Peyer's patch (tissue), 4 donors: ENCODE data around the gene PRPF31. TPM values are rescaled to one million over a fixed set of nuclear protein-coding genes. Genes with fewer than 3 reads are reported as not detected.

Source experiments
- DNase-seq, 3 donors: peaks; one replicate each; pipeline ENCODE4 v3.0.0-alpha.2; 2017 to 2019
- H3K27ac ChIP-seq, 4 donors: fragments of 200-600 bp; sonication (generic); one replicate each; pipeline ENCODE4 v1.5.1; 2016 to 2019
- H3K27me3 ChIP-seq, 2 donors: fragments of 200-600 bp; sonication (generic); one replicate each; pipeline ENCODE4 v1.5.1; 2019
- H3K36me3 ChIP-seq, 3 donors: fragments of 200-600 bp; sonication (generic); one replicate each; pipeline ENCODE4 v1.5.1; 2016 to 2019
- H3K4me1 ChIP-seq, 4 donors: fragments of 200-600 bp; sonication (generic); one replicate each; pipeline ENCODE4 v1.5.1; 2016 to 2019
- H3K4me3 ChIP-seq, 4 donors: fragments of 200-600 bp; sonication (generic); 1 replicate in 3 of 4; 2 replicates in 1 of 4; pipeline ENCODE4 v1.5.1; 2016 to 2019; ENCODE audit warnings: mild to moderate bottlenecking in 1 of 4
- H3K9me3 ChIP-seq, 4 donors: fragments of 200-600 bp; sonication (generic); one replicate each; pipeline ENCODE4 v1.5.1; 2016 to 2019; ENCODE audit warnings: mild to moderate bottlenecking in 1 of 4
- CTCF ChIP-seq, 6 experiments: fragments of 450-650 bp in 4 of 6; fragments of 200-600 bp in 2 of 6; sonication (generic) in 1 of 6; IDR thresholded peaks; one replicate each; pipeline ENCODE4 v1.5.1; 2017 to 2019; ENCODE audit warnings: antibody characterized with exemption in 6 of 6, mild to moderate bottlenecking in 3 of 6, moderate library complexity in 1 of 6
- POLR2A ChIP-seq, 2 donors: fragments of 450-650 bp; IDR thresholded peaks; one replicate each; pipeline ENCODE4 v1.5.1; 2017; ENCODE audit warnings: antibody characterized with exemption in 2 of 2, mild to moderate bottlenecking in 2 of 2, moderate library complexity in 2 of 2
- total RNA-seq, 4 donors: library from RNA; depleted of rRNA; stranded (reverse); fragments of >200 nt; gene quantifications; one replicate each; pipeline ENCODE4 v1.1.0, GENCODE V29; 2016

Gene PRPF31
- total RNA-seq, 4 donors from 2014 or later: 23.3 to 75.1 (median 41.4) TPM

DNA sequence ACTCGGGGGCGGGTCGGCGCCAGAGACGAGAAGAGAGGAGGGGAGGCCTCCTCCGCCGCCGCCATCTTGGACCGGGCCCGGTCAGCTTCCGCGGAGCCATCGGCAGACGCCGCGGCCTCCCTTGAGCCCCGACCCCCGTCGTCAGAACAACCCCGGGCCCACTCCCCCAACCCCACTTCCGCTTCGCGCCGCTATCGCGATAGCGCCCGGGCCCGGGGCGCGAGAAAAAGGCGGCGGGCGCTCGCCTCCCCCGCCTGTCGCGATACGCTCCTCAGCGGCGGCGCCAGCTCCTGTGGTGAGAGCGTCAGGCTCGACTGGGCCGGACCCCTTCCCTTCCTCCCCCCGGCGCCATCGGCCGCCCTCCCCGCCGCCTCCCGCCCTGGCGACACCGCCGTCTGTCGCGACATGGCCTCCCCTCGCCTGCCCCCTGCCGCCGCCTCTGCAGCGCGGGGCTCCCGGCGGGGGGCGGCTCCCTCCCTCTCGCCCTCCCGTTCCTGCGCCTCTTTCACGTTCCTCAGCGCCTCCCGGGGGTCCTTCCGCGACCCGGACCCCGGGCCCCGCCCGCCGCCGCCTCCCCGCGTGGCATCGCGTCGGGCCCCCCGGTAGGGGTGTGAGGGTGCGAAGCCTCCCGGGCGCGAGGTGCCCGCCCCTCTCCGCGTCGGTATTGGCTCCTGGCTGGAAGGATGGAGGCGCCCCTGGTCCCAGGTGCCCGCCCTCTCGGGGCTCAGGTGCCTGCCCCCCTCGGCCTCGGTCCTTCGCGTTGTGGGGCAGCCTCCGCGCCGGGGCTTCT lies 22.3 kb downstream of the PRPF31 start, which contains the start of gene CNOT3:
Gene CNOT3, plus strand, starts transcription at position 64 of the 790 bp plus-strand sequence. CDS start 5,217 bp downstream, outside the sequence.
- DNase-seq: no peak
- H3K4me1 ChIP-seq: peaks cover 0 to 43% (median 15%) of the 10 kb centered on the region in 4 donors

GRCh38 chr19:54138489-54139256 lies 23.1 kb downstream of the PRPF31 start:
- H3K9me3 ChIP-seq: no peaks in the 10 kb centered on the region
- TF ChIP-seq POLR2A (IDR thresholded peaks at IDR 0.05): no peak
- TF ChIP-seq CTCF (IDR thresholded peaks at IDR 0.05): no peak
- H3K27ac ChIP-seq: peak overlapping the region; percentile 91 to 98 (median 95)
- peak overlapping the region; percentile 82 to 100 (median 96) for H3K4me3 ChIP-seq
- no peak for DNase-seq
- H3K27me3 ChIP-seq: no peaks in the 10 kb centered on the region
- H3K36me3 ChIP-seq: peaks cover 0 to 33% (median 0%) of the 10 kb centered on the region in 3 donors
- H3K4me1 ChIP-seq: peaks cover 0 to 43% (median 15%) of the 10 kb centered on the region in 4 donors

More for the DNA sequence above, 22.3 kb downstream of the PRPF31 start, which contains the start of gene CNOT3:
- Histone ChIP-seq H3K4me3 (peak within 1 kb of the TSS; percentile 82 to 100 (median 96)), H3K27me3 (no peaks in the 10 kb centered on the region), H3K36me3 (peaks cover 0 to 25% (median 0%) of the 10 kb centered on the region in 3 donors), H3K9me3 (no peaks in the 10 kb centered on the region), H3K27ac (peak within 1 kb of the TSS; percentile 91 to 98 (median 95))
- TF ChIP-seq CTCF (IDR thresholded peaks at IDR 0.05) (no peak), POLR2A (IDR thresholded peaks at IDR 0.05) (peak; percentile 68 to 85)

DNA sequence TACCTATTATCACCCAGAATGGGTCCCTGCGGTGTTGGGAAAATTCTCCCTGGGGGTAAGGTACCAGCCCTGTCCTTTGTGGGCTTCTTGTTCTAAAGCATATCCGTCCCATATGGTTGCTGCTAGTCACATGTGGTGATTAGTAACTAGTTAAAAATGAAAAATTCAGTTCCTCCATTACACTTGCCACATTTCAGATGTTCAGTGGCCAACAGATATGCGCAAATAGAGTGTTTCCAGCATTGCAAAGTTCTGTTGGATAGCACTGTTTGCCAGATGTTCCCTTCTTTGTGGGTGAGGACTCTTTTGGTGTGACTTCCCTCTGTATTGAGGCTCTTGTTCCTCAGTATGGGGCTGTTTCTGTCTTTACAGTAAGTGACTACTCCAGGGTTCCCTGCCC lies 25.8 kb downstream of the PRPF31 start:
- TF ChIP-seq POLR2A (IDR thresholded peaks at IDR 0.05): no peak
- TF ChIP-seq CTCF (IDR thresholded peaks at IDR 0.05): no peak
- no peak for DNase-seq
- Histone ChIP-seq H3K4me3 (no peak overlapping the region), H3K27me3 (no peaks in the 10 kb centered on the region), H3K9me3 (no peaks in the 10 kb centered on the region), H3K4me1 (peaks cover 0 to 35% (median 9%) of the 10 kb centered on the region in 4 donors), H3K27ac (no peak overlapping the region), H3K36me3 (peaks cover 0 to 60% (median 0%) of the 10 kb centered on the region in 3 donors)

DNA sequence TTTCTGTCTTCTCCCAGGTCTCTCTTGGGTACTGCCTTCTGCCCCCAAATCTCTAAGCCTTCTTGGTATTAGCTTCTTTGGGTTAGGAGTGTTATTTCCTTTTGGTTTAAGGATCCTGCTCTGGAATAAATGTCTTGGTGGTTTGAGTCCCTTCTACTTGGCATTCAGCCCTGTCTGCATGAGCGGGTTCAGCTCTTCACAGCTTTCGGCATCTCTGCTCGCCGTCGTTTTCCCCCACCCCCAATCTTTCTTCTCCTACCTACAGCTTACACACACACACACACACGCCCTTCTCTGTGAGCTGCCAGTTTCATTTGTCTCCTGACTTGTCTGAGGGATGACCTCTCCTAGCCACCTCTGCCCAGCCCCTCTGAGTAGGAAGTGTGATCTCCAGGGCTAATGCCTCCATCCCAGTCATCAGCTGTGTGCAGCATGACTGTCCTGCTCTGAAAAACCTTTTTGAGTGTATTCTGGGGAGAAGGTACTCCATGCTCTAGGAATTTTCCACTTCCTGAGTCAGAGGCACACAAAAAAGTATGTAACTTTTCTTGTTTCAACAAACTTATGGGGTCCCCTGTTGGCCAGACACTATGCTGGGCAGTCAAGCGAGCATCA lies 26.7 kb downstream of the PRPF31 start:
- H3K36me3 ChIP-seq: peaks cover 0 to 69% (median 0%) of the 10 kb centered on the region in 3 donors
- TF ChIP-seq CTCF (IDR thresholded peaks at IDR 0.05): no peak
- no peak for TF ChIP-seq POLR2A (IDR thresholded peaks at IDR 0.05)

GRCh38 chr19:54145541-54146158 lies 30.1 kb downstream of the PRPF31 start:
- H3K36me3 ChIP-seq: peaks cover 0 to 94% (median 0%) of the 10 kb centered on the region in 3 donors
- no peaks in the 10 kb centered on the region for H3K27me3 ChIP-seq
- H3K27ac ChIP-seq: no peak overlapping the region
- H3K4me1 ChIP-seq: peaks cover 0 to 9% (median 0%) of the 10 kb centered on the region in 4 donors
- no peaks in the 10 kb centered on the region for H3K9me3 ChIP-seq
- no peak for DNase-seq
- TF ChIP-seq CTCF (IDR thresholded peaks at IDR 0.05): no peak
- TF ChIP-seq POLR2A (IDR thresholded peaks at IDR 0.05): no peak
- no peak overlapping the region for H3K4me3 ChIP-seq

More for the DNA sequence above, 26.7 kb downstream of the PRPF31 start:
- Histone ChIP-seq H3K4me3 (no peak overlapping the region), H3K4me1 (peaks cover 0 to 31% (median 8%) of the 10 kb centered on the region in 4 donors), H3K27me3 (no peaks in the 10 kb centered on the region), H3K27ac (no peak overlapping the region), H3K9me3 (no peaks in the 10 kb centered on the region)
- no peak for DNase-seq
